GM21825 (cell line): ENCODE data around the gene HSD17B8.

Experiments used
- ATAC-seq: cut with Tn5 transposase; IDR thresholded peaks from one replicate; pipeline ENCODE4 v1.9.1; 2021; ENCODE audit warnings: mild to moderate bottlenecking, moderate library complexity; ENCODE audit not compliant: unreplicated experiment

The HSD17B8 gene

GRCh38 chr6:33236328-33236727 lies 31.9 kb downstream of the HSD17B8 start:
- no peak for ATAC-seq

GRCh38 chr6:33236852-33237251 lies 32.4 kb downstream of the HSD17B8 start:
- no peak for ATAC-seq

DNA sequence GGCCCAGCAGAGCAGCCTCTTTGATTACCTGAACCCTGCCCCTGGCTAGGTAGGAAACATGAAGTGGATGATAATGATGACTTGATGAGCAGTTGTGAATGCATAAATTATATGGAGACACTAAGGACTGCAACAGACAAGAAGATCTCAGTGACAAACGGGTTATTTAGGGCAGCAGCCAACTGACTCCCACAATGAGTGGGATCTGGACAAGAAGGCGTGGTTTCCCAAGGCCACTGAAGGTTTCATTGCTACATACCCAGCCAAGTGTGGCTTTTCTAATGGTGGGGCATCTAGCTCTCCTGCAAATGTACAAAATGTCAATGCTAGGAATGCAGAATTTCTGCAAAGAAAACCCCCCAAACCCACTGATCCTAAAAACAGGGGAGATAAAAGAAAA lies 33.3 kb downstream of the HSD17B8 start:
- no peak for ATAC-seq

GRCh38 chr6:33241968-33242367 lies 37.5 kb downstream of the HSD17B8 start:
- ATAC-seq = no peak

DNA sequence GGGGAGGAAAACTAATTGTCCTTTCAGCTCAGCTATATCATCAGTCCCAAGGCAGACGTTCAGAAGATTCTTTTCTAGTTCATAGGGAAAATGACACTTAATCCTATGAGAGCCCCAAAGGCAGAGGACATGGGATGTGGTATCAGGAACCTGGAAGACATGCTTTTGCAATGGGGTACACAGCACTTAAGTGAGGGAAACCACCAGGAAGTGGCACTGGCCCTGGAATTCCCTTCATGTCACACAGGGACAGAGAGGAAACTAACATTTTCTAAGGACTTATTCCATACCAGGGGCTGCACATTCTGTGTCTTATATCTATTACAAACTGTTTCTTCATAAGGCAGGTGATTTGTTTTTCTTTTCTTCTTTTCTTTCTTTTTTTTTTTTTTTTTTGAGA lies 39.0 kb downstream of the HSD17B8 start:
- no peak for ATAC-seq

DNA sequence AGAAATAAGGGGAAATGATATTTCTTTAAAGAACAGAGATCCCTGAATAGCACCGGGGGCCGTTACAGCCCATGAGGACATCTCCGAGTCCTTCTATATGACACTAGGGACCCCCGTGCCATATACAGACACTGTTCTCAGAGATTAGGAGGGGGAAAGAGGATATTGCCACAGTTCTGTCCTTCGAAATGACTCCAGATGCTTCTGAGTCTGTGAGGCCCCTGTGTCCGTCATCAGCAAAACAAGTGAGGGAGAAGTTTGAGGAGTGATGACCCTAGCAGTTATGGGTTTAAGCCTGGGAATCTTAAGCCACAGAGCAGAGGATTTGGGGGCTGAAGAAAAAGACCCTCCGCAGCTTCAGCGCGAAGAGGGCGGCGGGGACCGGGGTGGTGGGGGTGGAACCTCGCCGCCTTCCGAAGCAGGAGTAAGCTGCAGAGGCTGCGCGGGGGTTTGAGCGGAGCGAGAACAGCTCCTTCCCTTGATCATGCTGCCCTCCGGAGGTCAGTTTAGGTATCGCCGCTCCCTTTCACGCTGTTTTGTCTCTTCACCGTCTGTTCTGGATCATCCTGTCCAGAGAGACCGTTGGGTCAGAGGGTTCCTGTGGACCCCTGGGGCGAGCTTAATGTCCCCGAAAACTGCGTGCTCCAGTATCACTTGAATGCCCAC lies 43.7 kb downstream of the HSD17B8 start:
- peak; percentile 36 for ATAC-seq

GRCh38 chr6:33248643-33248931 lies 44.1 kb downstream of the HSD17B8 start:
- peak; percentile 8 for ATAC-seq

GRCh38 chr6:33248932-33249731 lies 44.7 kb downstream of the HSD17B8 start:
- ATAC-seq = peak; percentile 85

DNA sequence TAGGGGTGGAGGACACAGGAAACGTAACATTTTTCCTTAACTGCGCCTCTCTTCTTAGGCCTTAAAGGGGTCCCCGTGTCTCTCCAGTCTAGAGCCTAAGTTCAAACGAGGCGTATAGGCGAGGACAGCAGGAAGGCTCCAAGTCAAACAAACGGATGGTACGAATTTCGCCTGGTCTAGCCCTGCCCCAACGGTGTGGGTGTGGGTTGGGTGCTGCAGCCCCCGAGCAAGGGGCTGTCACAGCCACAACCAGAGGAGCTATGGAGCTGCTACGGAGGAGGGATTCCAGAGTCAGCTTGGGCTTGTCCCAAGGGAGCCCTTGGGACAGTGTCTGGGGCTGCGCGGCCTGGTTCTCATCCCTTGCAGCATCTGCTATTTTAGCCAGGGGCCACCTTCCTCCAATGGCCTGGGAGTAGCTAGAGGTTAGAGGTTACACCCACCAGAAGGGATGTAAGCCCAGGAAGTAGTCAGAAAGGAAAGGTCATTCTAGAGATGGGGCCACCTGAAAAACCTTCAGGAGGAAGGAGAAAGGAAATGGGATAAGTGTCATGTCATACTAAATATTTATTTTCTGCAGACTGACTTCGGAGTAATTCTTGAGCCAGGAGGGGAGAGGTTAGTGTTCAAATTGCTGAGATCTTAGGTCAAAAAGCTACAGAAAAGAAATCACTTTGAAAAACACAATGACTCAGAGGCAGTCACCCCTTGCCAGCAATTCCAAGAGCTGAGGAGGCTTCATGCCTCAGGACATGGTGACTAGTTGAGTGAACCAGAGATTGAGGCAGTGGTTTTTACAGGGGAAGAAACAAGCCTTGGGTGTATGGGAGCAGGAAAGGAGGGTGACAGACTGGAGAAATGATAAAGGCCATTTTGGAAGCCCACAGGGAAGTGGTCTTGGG lies 45.5 kb downstream of the HSD17B8 start:
- ATAC-seq = no peak

DNA sequence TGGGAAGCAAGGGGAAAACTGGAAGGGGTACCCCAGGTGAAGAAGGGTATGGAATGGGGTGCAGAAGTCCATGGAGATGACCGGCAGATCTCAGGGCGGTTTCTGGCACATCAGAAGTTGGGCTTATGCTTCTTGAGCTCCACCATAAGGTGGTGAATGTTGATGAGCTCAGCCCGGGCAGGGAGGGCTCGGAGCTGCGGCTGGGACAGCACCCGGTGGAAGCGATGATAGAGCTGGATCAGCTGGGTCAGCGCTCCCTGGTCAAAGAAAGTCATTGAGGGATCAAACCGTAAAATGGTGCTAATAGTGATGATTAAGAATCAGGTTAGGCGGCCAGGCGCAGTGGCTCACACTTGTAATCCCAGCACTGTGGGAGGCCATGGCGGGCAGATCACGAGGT lies 46.3 kb downstream of the HSD17B8 start:
- ATAC-seq = no peak

DNA sequence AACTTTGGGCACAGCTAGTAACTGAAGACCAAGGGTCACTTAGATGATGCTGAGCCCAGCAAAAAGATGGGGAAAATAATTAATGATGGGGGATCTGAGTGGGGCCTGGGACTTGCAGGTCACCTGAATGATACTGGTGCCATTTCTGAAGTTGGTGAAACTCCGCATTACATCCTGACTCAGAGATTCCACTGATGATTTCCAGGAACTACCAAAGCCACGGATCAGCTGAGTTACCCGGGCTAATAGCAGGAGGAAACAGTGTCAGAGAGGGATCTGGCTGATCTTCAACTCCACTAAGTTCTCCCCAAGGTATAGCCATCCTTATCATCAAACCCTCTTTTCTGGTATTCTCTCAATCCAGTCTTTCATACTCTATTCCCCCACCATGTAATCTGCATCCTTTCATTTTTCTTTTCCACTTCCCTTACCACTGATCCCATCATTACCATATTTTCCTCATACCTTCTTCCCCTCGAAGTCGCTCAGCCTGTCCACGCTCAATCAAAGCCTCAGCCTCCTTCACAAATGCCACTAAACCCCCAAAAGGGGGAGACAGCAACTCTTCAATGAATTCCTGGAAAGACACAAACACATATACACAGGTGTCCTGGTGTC lies 47.0 kb downstream of the HSD17B8 start:
- no peak for ATAC-seq

- no peak for ATAC-seq
These were observed 48.3 kb downstream of the HSD17B8 start for GRCh38 chr6:33252759-33253158.

DNA sequence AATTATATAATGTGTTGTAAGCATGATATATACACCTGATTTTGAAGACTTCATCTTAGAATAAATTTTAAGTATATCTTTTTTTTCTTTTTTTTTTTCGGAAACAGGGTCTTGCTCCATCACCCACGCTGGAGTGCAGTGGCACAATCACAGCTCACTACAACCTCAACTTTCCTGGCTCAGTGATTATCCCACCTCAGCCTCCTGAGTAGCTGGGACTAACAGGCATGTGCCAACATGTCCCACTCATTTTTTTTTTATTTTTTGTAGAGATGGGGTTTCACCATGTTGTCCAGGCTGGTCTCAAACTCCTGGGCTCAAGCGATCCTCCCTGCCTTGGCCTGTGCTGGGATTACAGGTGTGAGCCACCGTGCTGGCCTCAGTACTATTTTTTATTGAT lies 50.1 kb downstream of the HSD17B8 start:
- no peak for ATAC-seq
